Karpas-422 (cell line): ENCODE measurements around the gene SGPL1. TPM values are rescaled to one million over a fixed set of nuclear protein-coding genes. Genes with fewer than 3 reads are reported as not detected.

Source experiments
- DNase-seq: peaks from one replicate; pipeline ENCODE4 v3.0.0-alpha.2; 2015
- H2AFZ ChIP-seq: fragments of 200-600 bp; sonication (generic); 2 replicates; pipeline ENCODE4 v1.6.1; 2014; ENCODE audit warnings: antibody characterized with exemption, low read length, mixed read lengths
- H3K27ac ChIP-seq: fragments of 200-600 bp; sonication (generic); 2 replicates; pipeline ENCODE4 v1.5.1; 2014; ENCODE audit warnings: mild to moderate bottlenecking, low read length, moderate library complexity
- H3K27me3 ChIP-seq: fragments of 200-600 bp; sonication (generic); 2 replicates; pipeline ENCODE4 v1.6.1; 2014; ENCODE audit warnings: low read length, mixed read lengths
- H3K36me3 ChIP-seq: fragments of 200-600 bp; sonication (generic); 2 replicates; pipeline ENCODE4 v1.6.1; 2014; ENCODE audit warnings: low read length, mixed read lengths; ENCODE audit not compliant: insufficient read depth
- H3K4me1 ChIP-seq: fragments of 200-600 bp; sonication (generic); 2 replicates; pipeline ENCODE4 v1.6.1; 2014; ENCODE audit warnings: mild to moderate bottlenecking, low read length, mixed read lengths
- H3K4me2 ChIP-seq: fragments of 200-600 bp; sonication (generic); 2 replicates; pipeline ENCODE4 v1.6.1; 2014; ENCODE audit warnings: low read length, low read depth, mild to moderate bottlenecking; ENCODE audit not compliant: poor library complexity, severe bottlenecking
- H3K4me3 ChIP-seq: fragments of 200-600 bp; sonication (generic); 2 replicates; pipeline ENCODE4 v1.5.1; 2014; ENCODE audit warnings: mild to moderate bottlenecking, antibody characterized with exemption, low read length, mixed read lengths
- H3K79me2 ChIP-seq: fragments of 200-600 bp; sonication (generic); 2 replicates; pipeline ENCODE4 v1.6.1; 2014; ENCODE audit warnings: mild to moderate bottlenecking, low read length, mixed read lengths
- H3K9ac ChIP-seq: fragments of 200-600 bp; sonication (generic); 2 replicates; pipeline ENCODE4 v1.6.0; 2014; ENCODE audit warnings: low read length
- H3K9me2 ChIP-seq: fragments of 200-600 bp; sonication (generic), shearing (Covaris generic); replicated peaks from 2 replicates; pipeline ENCODE4 v1.6.0; 2014; ENCODE audit warnings: mild to moderate bottlenecking, low read length, moderate library complexity; ENCODE audit not compliant: insufficient read depth
- H3K9me3 ChIP-seq: fragments of 300-700, 200-600 bp; sonication (generic); 2 replicates; pipeline ENCODE4 v1.6.1; 2014; ENCODE audit warnings: low read length, mixed read lengths
- H4K20me1 ChIP-seq: fragments of 200-600 bp; sonication (generic); 2 replicates; pipeline ENCODE4 v1.6.1; 2014; ENCODE audit warnings: mild to moderate bottlenecking, antibody characterized with exemption, low read length, low read depth; ENCODE audit not compliant: insufficient read depth
- total RNA-seq: library from RNA; depleted of rRNA; stranded (reverse); fragments of >200 nt; shearing (Covaris generic); gene quantifications from 2 replicates; pipeline ENCODE4 v1.2.3, GENCODE V29; 2014; ENCODE audit warnings: low replicate concordance

SGPL1 gene
- total RNA-seq, 1 experiment from 2014 or later: 26.3 TPM

DNA sequence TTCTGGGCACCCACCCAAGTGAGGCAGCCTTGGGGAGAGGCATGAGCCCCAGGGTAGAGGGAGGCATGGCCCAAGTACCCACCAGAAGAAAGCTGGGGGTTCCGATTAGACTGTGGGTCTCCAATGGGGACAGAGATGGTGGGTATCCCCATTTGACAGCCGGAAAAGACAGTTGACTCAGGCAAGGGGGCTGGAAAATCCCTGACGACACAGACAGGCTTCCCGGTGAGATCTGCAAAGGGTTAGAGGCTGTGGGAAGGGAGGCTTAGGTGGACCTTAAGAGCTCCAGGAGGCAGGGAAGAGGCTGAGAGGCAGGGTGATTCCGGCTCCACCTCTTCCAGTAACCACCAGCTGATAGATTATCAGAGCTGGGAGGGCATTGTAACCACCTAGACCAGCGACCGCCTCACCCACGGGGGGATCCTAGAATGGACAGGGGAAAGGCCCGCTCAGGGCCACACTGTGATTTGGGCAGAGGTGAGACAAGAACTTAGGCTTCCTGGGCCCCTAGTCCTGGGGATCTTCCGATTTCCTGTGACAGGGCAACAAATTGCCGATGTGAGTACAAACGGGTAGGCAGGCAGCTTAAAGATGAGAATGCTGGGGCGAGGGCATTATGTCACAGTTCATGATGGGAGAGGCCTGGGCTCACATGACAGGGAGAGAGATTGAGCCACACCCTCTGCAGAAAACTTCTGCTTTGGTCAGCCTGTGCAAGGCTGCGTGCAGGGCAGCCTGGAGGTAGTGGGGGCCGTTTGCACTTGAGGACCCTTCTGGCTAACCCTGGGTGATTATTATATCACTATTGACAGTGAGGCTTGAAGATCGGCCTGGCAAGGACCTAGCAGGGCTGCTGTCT lies 36.0 kb upstream of the SGPL1 start:
- H3K79me2 ChIP-seq: no peaks in the 10 kb centered on the region
- H3K9me3 ChIP-seq: no peaks in the 10 kb centered on the region
- no peaks in the 10 kb centered on the region for H4K20me1 ChIP-seq
- H3K27ac ChIP-seq: no peak overlapping the region
- H3K9me2 ChIP-seq: no peaks in the 10 kb centered on the region
- no peak overlapping the region for H3K4me3 ChIP-seq
- H3K4me1 ChIP-seq: no peaks in the 10 kb centered on the region
- H3K27me3 ChIP-seq: no peaks in the 10 kb centered on the region
- no peak overlapping the region for H2AFZ ChIP-seq
- no peaks in the 10 kb centered on the region for H3K36me3 ChIP-seq
- no peak overlapping the region for H3K4me2 ChIP-seq
- no peak overlapping the region for H3K9ac ChIP-seq
- peak; percentile 44 for DNase-seq

DNA sequence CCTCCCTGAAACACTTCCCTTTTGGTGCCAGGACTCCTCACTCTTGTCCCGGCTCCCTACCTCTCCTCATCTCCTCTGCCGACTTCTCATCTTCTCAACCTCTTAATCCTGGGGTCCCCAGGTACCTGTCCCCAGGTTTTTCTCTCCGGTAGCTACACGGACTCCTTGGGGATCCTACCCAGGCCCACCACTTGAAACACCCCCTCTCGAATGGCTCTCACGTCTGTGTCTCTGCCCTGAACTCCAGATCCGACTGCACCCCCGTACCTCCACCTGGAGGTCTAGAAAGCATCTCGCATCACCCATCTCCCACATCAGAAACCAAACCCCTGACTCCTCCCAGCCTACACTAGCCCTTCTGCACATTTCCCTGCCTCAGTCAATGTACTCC lies 35.4 kb upstream of the SGPL1 start:
- H3K4me3 ChIP-seq: no peak overlapping the region
- H3K9ac ChIP-seq: no peak overlapping the region
- no peak overlapping the region for H3K27ac ChIP-seq
- H3K4me1 ChIP-seq: no peaks in the 10 kb centered on the region
- DNase-seq: no peak
- H3K4me2 ChIP-seq: no peak overlapping the region
- H3K9me3 ChIP-seq: no peaks in the 10 kb centered on the region
- H3K9me2 ChIP-seq: no peaks in the 10 kb centered on the region
- no peaks in the 10 kb centered on the region for H3K27me3 ChIP-seq
- no peaks in the 10 kb centered on the region for H3K36me3 ChIP-seq
- H3K79me2 ChIP-seq: no peaks in the 10 kb centered on the region
- H4K20me1 ChIP-seq: no peaks in the 10 kb centered on the region
- H2AFZ ChIP-seq: no peak overlapping the region

DNA sequence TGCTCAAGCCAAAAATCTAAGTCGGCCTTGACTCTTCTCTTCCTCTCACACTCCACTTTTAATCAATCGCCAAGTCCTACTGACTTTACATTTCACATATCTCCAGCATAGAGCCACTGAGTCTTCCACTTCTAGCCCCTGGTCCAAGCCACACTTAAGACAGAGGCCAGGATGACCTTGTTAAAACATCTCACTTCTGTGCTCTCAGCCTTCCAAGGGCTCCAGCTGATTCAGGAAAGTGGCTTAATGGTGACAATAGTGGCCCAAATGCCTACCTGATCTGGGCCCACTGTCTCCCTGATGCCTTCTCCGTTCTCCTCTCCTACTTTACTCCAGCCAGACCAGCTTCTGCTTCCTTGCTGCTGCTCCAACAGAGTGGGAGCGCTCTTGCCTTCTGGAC lies 35.0 kb upstream of the SGPL1 start:
- Histone ChIP-seq H2AFZ (no peak overlapping the region), H3K4me1 (no peaks in the 10 kb centered on the region), H3K36me3 (no peaks in the 10 kb centered on the region), H3K9ac (no peak overlapping the region), H3K9me3 (no peaks in the 10 kb centered on the region), H4K20me1 (no peaks in the 10 kb centered on the region), H3K9me2 (no peaks in the 10 kb centered on the region), H3K27me3 (no peaks in the 10 kb centered on the region), H3K4me2 (no peak overlapping the region), H3K79me2 (no peaks in the 10 kb centered on the region), H3K4me3 (no peak overlapping the region), H3K27ac (no peak overlapping the region)
- no peak for DNase-seq

DNA sequence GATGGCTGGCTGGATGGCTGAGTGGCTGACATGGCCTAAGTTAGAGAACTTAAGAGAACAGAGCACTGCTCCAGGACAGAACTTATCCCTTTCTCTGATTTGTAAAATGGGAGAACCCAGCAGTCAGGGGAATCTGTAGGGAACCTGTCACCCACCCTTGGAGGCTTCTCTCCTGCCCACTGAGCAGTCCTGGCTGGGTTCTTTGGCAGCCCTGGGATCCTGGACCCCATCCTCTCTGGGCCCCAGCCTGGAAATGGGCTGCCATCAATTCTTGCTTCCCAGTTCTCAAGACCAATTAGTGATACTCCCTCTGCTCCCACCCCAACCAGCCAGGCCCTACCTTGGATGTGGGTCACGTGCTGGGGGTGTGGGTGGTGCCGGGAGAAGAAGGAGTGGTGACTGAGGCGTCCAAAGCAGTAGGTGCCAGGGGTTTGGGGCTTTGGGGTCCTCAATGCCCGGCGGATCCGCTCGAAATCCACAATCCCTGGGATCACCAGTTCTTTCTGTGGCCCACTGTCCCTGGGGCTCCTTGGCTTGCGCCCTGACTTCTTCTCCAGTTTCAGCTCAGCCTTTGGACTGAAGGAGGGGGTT lies 34.2 kb upstream of the SGPL1 start:
- Histone ChIP-seq H3K79me2 (no peaks in the 10 kb centered on the region), H3K9me3 (no peaks in the 10 kb centered on the region), H3K4me2 (no peak overlapping the region), H3K27me3 (no peaks in the 10 kb centered on the region), H4K20me1 (no peaks in the 10 kb centered on the region), H3K4me3 (no peak overlapping the region), H3K4me1 (no peaks in the 10 kb centered on the region), H3K36me3 (no peaks in the 10 kb centered on the region), H3K9ac (no peak overlapping the region), H3K27ac (no peak overlapping the region), H3K9me2 (no peaks in the 10 kb centered on the region), H2AFZ (no peak overlapping the region)
- DNase-seq: no peak

DNA sequence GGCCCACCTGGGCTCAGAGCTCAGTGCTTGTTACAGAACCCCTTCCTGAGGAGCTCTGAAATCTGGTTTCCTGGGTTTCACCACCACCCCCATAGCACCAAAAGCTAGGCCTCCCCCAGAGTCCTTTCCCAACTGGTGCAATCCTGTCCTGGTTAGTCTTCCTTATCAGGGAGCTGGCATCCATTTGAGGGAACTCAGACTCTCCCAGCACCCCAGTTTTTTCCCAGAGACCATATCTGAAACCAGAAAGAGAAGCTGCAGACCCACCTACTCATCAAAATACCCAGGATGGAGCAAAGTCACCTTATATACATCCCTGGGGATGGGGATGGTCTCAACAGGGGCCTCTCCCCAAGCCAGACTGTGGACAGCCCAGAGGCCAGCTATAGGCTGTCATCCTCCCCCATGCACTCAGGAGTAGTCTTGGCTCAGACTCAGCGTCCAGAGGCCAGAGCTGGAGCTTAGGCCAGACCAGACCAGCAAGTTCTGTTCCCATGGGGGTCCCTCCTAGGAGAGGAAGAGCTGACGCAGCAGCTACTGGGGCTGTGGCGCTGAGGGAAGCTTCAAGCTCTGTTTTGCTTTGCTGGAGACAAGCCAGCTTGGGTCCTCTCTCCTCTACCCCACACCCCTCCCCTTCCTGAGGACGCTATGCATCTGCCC lies 33.5 kb upstream of the SGPL1 start:
- Histone ChIP-seq H3K4me2 (no peak overlapping the region), H3K79me2 (no peaks in the 10 kb centered on the region), H3K36me3 (no peaks in the 10 kb centered on the region), H3K9ac (no peak overlapping the region), H3K27me3 (no peaks in the 10 kb centered on the region), H3K9me2 (no peaks in the 10 kb centered on the region), H3K27ac (no peak overlapping the region), H4K20me1 (no peaks in the 10 kb centered on the region), H3K4me3 (no peak overlapping the region), H2AFZ (no peak overlapping the region), H3K9me3 (no peaks in the 10 kb centered on the region), H3K4me1 (no peaks in the 10 kb centered on the region)
- no peak for DNase-seq

DNA sequence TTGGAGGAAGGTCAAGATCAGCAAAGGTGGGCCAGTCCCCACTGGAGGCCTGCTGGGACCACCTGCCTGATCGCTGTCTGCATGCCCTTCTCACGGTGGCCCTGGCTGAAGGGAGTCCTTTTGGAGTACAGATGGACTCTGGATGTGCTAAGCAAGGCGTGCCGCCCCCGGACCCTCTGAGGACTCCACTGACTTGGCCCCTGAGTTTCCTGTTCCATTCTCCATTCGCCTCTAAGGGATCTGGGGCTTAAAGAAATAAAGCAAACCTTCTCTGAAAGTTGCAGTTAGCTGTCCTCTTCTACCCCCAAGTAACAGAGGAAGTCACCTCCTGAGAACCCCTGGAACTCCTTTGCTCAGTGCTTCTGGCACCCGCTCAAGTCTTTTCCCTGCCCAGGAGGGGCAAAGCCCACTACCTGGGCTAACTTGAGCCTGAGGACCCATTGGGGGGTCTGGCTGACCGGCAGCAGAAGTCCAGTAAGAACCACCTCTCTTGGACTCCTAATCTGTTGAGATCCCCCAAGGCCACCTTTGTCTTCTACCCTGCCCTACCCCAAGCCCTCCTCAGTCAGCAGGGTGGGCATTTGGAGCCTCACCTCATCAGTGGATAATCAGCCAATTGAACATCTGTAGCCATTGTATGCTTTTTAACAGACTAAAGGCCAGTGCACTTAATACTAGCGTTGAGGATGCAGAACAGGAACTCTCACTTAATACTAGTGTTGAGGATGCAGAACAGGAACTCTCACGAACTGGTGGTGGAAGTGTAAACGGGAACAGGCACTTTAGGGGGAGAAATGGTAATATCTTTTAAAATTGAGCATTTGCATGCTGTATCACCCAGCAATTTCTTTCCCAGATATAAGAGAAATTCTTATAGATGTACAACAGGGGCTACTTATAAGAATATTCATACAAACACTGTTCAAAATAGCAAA lies 32.7 kb upstream of the SGPL1 start:
- DNase-seq: no peak
- no peaks in the 10 kb centered on the region for H3K9me2 ChIP-seq
- H3K27me3 ChIP-seq: no peaks in the 10 kb centered on the region
- H3K4me2 ChIP-seq: no peak overlapping the region
- no peaks in the 10 kb centered on the region for H3K9me3 ChIP-seq
- no peaks in the 10 kb centered on the region for H3K79me2 ChIP-seq
- no peaks in the 10 kb centered on the region for H3K4me1 ChIP-seq
- no peaks in the 10 kb centered on the region for H4K20me1 ChIP-seq
- H3K36me3 ChIP-seq: no peaks in the 10 kb centered on the region
- H3K27ac ChIP-seq: no peak overlapping the region
- no peak overlapping the region for H3K9ac ChIP-seq
- H3K4me3 ChIP-seq: no peak overlapping the region
- no peak overlapping the region for H2AFZ ChIP-seq

DNA sequence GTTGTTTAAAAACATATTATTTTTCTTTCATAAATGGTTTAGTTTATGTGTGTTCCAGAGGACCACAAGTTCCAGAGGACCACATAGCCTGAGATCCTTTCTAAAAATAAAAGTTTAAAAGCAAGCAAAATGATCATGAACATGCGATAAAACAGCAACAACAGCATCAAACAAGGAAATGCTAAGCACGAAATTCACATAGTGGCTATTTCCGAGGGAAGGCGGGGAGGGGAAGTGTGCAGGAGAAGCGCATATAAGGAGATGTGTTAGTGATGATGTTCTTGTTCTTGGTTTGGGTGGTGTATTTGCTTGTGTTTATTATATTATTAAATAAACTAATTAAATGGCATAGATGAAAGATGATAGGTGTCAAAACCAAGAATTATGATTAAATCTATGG lies 31.7 kb upstream of the SGPL1 start:
- Histone ChIP-seq H3K27me3 (no peaks in the 10 kb centered on the region), H2AFZ (no peak overlapping the region), H3K36me3 (no peaks in the 10 kb centered on the region), H3K9me2 (no peaks in the 10 kb centered on the region), H3K9me3 (no peaks in the 10 kb centered on the region), H3K79me2 (no peaks in the 10 kb centered on the region), H4K20me1 (no peaks in the 10 kb centered on the region), H3K4me3 (no peak overlapping the region), H3K27ac (no peak overlapping the region), H3K4me2 (no peak overlapping the region), H3K4me1 (no peaks in the 10 kb centered on the region), H3K9ac (no peak overlapping the region)
- no peak for DNase-seq

DNA sequence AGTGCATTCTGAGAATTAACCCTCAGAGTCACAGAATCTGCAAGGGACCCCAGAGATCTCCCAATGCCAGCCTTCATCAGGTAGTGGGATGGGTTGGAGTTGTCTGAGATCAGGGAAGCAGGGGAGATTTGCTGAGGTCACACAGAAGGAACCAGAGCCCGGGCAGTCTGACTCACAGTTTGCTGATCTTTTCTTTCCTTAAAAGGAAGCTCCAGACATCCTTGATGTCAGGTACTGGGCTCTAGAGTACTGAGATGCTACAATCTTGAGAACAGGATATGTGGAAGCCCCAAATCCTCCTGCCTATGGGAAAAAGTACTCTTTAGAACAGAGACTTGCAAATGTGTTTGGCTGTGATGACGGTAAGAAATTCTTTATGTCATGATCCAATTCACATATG lies 31.3 kb upstream of the SGPL1 start:
- H3K4me1 ChIP-seq: no peaks in the 10 kb centered on the region
- no peaks in the 10 kb centered on the region for H4K20me1 ChIP-seq
- no peak for DNase-seq
- H3K9ac ChIP-seq: no peak overlapping the region
- no peak overlapping the region for H2AFZ ChIP-seq
- H3K27me3 ChIP-seq: no peaks in the 10 kb centered on the region
- no peaks in the 10 kb centered on the region for H3K9me2 ChIP-seq
- H3K9me3 ChIP-seq: no peaks in the 10 kb centered on the region
- no peaks in the 10 kb centered on the region for H3K79me2 ChIP-seq
- H3K27ac ChIP-seq: no peak overlapping the region
- H3K36me3 ChIP-seq: no peaks in the 10 kb centered on the region
- no peak overlapping the region for H3K4me2 ChIP-seq
- no peak overlapping the region for H3K4me3 ChIP-seq
